ENCODE data around the gene SUGP2.
A peak's percentile ranks its signal among the peaks of the same experiment; 100 is the strongest.
"Not testable (repeated sequence)": the region's sequence is repeated elsewhere in the genome, so short reads cannot be mapped to it uniquely, and the experiment has no call there.

SUGP2 gene

GRCh38 chr19:18972301-18972811 is 61.0 kb downstream of the SUGP2 start:
- in situ Hi-C loops (cut with HindIII; ENCODE audit: low pct_ligation_motif_present, low pct_unique_long_range_greater_than_20kb, low sequenced_read_pairs), result no loop called here
- DNase-seq, result no peak

- no peak for DNase-seq
- in situ Hi-C loops (cut with HindIII; ENCODE audit: low pct_ligation_motif_present, low pct_unique_long_range_greater_than_20kb, low sequenced_read_pairs), result no loop called here
These were observed 63.2 kb downstream of the SUGP2 start for GRCh38 chr19:18969931-18970659.

DNA sequence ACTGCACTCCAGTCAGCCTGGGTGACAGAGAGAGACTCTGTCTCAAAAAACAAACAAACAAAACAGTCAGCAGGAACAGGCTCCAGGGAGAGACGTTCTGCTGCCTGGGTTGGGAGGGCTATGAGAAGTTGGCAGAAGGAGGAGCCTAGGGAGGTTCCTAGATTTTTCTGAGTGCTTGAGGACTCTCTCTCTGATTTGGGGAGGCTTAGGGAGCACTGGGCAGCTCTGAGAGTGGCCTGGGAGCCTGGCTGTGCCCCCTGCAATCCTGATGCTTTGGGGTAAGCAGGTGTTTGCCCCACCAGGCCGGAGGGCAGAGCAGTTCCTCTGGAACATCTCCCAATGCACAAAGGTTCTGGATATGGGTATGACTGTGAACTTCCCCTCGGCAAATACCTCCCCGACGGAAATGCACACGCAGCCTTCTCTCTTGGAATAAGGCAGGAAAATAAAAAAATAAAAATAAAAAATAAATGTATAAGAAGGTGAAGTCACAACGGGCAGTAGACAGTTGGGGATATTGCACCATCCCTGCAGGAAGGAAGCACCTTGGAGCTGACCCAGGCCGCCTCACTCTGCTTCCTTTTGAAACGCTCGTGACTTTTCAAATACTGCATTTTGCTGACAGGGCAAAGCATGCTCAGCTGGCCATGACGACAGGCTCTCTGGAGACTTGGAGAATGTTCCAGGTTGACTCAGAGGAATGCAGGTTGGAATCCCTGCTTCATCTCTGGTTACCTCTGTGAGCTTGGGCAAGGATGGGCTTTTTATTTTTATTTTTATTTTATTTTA is 65.8 kb downstream of the SUGP2 start:
- peak; percentile 24 for DNase-seq
- in situ Hi-C loops (cut with HindIII; ENCODE audit: low pct_ligation_motif_present, low pct_unique_long_range_greater_than_20kb, low sequenced_read_pairs), result no loop called here

- no peak for DNase-seq
- in situ Hi-C loops (cut with HindIII; ENCODE audit: low pct_ligation_motif_present, low pct_unique_long_range_greater_than_20kb, low sequenced_read_pairs), result no loop called here
These were observed 67.0 kb downstream of the SUGP2 start for GRCh38 chr19:18966307-18966706.

GRCh38 chr19:18964121-18964520 is 69.2 kb downstream of the SUGP2 start:
- in situ Hi-C loops (cut with HindIII; ENCODE audit: low pct_ligation_motif_present, low pct_unique_long_range_greater_than_20kb, low sequenced_read_pairs), result no loop called here
- no peak for DNase-seq

DNA sequence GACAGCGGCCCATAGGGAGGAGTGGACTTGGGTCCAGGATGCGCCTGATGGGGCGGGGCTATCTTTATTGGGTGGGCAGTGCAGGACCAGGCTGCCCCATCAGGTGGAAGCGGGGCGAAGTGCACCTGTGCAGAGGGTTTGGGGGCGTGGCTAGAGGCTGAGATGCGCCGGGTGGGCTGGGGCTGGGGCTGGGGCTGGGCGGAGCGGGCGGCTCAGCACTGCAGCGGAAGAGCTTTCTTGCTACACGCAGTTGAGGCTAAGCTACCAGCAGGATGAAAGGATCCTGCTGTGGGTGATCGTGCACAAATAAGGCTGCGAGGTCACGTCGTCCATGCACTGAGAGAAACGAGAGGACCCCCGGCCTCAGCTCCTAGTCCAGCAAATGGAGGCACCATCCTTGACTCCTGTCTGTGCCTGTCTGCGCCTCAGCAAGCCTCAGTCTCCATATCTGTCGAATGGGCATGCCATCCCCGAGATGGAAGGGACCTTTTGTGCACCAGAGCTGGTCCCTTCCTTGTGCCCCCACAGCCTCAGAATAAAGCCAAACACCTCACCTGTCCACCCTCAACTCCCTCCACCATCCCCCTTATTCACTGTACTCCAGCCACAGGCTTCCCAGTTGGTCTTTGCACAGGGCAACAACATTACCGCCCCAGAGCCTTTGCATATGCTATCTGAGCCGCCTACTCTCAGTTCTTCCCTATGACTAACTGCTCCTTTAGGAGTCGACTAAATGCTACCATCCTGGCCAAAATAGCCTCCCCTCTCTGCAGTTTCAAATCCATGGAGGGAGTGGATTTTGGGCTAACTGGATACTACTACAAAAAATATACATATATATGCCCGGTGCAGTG is 71.3 kb downstream of the SUGP2 start:
- DNase-seq, result no peak
- in situ Hi-C loops (cut with HindIII; ENCODE audit: low pct_ligation_motif_present, low pct_unique_long_range_greater_than_20kb, low sequenced_read_pairs), result no loop called here

DNA sequence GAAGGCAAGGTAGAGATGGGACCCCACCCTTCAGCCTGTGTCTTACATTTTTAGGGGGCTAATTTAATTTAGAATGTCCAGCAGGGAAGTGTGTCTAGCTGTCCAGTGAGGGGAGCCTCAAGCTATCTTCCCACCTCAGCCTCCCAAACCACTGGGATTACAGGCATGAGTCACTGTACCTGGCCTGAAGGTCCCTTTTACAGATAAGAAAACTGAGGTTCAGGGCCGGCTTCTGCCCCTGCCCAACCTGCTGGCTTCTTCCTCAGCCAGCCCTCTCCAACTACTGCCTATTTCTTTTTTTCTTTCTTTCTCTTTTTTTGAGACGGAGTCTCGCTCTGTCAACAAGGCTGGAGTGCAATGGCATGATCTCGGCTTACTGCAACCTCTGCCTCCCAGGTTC is 72.9 kb downstream of the SUGP2 start:
- in situ Hi-C loops (cut with HindIII; ENCODE audit: low pct_ligation_motif_present, low pct_unique_long_range_greater_than_20kb, low sequenced_read_pairs), result no loop called here
- no peak for DNase-seq

GRCh38 chr19:18955042-18955441 is 78.3 kb downstream of the SUGP2 start:
- in situ Hi-C loops (cut with HindIII; ENCODE audit: low pct_ligation_motif_present, low pct_unique_long_range_greater_than_20kb, low sequenced_read_pairs), result no loop called here
- no peak for DNase-seq

GRCh38 chr19:18954094-18954493 is 79.2 kb downstream of the SUGP2 start:
- in situ Hi-C loops (cut with HindIII; ENCODE audit: low pct_ligation_motif_present, low pct_unique_long_range_greater_than_20kb, low sequenced_read_pairs), result no loop called here
- DNase-seq, result no peak

DNA sequence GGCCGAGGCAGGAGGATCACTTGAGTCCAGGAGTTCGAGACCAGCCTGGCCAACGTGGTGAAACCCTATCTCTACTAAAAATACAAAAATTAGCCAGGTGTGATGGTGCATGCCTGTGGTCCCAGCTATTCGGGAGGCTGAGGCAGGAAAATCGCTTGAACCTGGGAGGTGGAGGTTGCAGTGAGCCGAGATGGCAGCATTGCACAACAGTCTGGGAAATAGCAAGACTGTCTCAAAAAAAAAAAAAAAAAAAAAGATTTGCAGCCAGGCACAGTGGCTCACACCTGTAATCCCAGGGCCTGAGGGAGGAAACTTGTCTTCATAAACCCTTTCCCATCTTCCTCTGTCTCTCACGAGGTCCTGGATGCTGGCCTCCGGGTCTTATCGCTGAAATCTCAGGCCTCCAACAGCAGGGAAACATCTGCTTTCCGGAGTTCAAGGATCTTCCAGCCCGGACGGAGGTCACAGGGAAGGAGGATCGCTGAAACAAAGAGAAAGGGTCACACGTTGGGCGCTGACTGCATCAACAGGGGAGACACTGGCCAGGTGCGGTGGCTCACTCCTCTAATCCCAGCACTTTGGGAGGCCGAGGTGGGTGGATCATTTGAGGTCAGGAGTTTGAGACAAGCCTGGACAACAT is 80.8 kb downstream of the SUGP2 start:
- DNase-seq; in situ Hi-C loops (cut with HindIII; ENCODE audit: low pct_ligation_motif_present, low pct_unique_long_range_greater_than_20kb, low sequenced_read_pairs): not testable (repeated sequence)

DNA sequence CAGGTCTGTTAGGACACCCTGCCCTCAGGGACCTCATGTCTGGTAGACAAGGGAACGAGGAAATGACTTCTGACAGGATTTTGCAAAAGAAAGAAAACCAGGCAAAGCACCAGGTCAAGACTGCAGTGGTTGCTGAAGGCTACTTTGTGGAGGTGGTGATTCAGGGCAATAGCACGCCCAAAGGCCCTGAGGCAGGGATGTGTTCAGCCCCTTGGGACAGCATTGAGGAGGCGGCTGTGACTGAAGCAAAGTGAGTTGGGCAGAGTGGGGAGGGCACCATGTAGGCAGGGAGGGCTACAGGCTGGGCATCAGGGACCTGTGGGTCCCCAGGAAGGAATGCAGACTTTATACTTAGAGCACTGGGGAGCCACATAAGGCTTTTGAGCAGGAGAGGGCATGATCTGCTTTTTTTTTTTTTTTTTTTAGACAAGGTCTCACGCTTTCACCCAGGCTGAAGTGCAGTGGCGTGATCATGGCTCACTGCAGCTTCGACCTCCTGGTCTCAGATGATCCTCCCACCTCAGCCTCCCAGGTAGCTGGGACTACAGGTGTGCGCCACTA is 81.5 kb downstream of the SUGP2 start:
- DNase-seq, result no peak
- in situ Hi-C loops (cut with HindIII; ENCODE audit: low pct_ligation_motif_present, low pct_unique_long_range_greater_than_20kb, low sequenced_read_pairs), result no loop called here

- in situ Hi-C loops (cut with HindIII; ENCODE audit: low pct_ligation_motif_present, low pct_unique_long_range_greater_than_20kb, low sequenced_read_pairs), result no loop called here
- DNase-seq, result no peak
These were observed 83.5 kb downstream of the SUGP2 start for GRCh38 chr19:18949858-18950257.

DNA sequence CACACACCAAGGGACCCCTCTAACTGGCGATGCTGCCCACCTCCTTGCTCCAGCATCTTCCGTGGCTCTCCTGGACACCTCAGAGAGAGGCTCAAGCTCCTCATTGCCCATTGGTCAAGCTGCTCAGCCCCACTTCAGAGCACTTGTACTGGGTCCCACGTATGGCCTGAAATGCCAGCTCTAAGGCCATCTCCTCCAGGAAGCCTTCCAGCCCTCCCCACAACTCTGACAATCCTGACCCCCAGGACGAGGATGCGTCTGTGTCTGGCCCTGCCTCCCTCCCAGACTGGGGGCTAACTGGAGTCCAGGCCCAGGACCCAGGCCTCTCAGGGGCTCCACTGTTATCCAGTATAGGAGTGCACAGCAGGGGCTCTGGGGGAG is 84.4 kb downstream of the SUGP2 start:
- in situ Hi-C loops (cut with HindIII; ENCODE audit: low pct_ligation_motif_present, low pct_unique_long_range_greater_than_20kb, low sequenced_read_pairs), result no loop called here
- no peak for DNase-seq

- no peak for DNase-seq
- in situ Hi-C loops (cut with HindIII; ENCODE audit: low pct_ligation_motif_present, low pct_unique_long_range_greater_than_20kb, low sequenced_read_pairs), result no loop called here
These were observed 85.0 kb downstream of the SUGP2 start for GRCh38 chr19:18948075-18948975.

- no peak for DNase-seq
These were observed 86.4 kb downstream of the SUGP2 start for GRCh38 chr19:18946918-18947317.

GRCh38 chr19:18946335-18946734 is 87.0 kb downstream of the SUGP2 start:
- no peak for DNase-seq
- in situ Hi-C loops (cut with HindIII; ENCODE audit: low pct_ligation_motif_present, low pct_unique_long_range_greater_than_20kb, low sequenced_read_pairs), result no loop called here

More at GRCh38 chr19:18946918-18947317, 86.4 kb downstream of the SUGP2 start:
- in situ Hi-C loops (cut with HindIII; ENCODE audit: low pct_ligation_motif_present, low pct_unique_long_range_greater_than_20kb, low sequenced_read_pairs), result no loop called here

DNA sequence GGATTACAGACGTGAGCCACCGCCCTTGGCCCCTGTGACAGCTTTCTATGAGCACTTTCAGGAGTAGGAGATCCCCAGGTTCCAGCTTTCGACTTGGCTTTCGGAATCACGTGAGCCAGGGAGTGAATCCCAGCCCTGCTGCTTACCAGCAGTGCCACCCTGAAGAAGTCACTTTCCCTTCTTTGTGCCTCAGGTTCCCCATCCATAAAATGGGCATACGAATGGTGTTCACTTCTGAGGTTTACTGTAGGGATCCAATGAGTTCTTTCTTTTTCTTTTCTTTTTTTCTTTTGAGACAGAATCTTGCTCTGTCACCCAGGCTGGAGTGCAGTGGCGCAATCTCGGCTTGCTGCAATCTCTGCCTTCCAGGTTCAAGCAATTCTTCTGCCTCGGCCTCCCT is 88.0 kb downstream of the SUGP2 start:
- DNase-seq, result no peak
- in situ Hi-C loops (cut with HindIII; ENCODE audit: low pct_ligation_motif_present, low pct_unique_long_range_greater_than_20kb, low sequenced_read_pairs), result no loop called here
